Endothelial cell of umbilical vein (primary cell): ENCODE results near the gene ZNF138. TPM values are rescaled to one million over a fixed set of nuclear protein-coding genes. Genes with fewer than 3 reads are reported as not detected.

Experiments used
- BruUV-seq: library from RNA; stranded (reverse); fragments of 400-500 nt; replicated peaks from 2 replicates; lab custom pipeline; 2021; lab: Mats Ljungman, UMichigan
- CTCF ChIA-PET: fragments of 300-600, 350-600 bp; sonication (Branson Sonifier 250); formaldehyde crosslinking; loops from one replicate; lab custom pipeline; 2021; ENCODE audit warnings: antibody characterized with exemption, inconsistent platforms; lab: Charles Lee
- POLR2A ChIA-PET: fragments of 300-600, 350-600 bp; sonication (Branson Sonifier 250); formaldehyde crosslinking; loops from one replicate; lab custom pipeline; 2021; ENCODE audit warnings: antibody characterized with exemption, inconsistent platforms; lab: Charles Lee
- DNase-seq: peaks from one replicate; pipeline ENCODE4 v3.0.0-alpha.2; 2011; ENCODE audit warnings: low read depth, low spot score
- FAIRE-seq: peaks from 2 replicates; lab custom pipeline; 2011; peaks lifted over from hg19 to GRCh38; lab: Jason Lieb, UNC
- H2AFZ ChIP-seq: 2 replicates; pipeline ENCODE4 v1.6.0; 2012; ENCODE audit warnings: low read depth, low read length, control low read depth, inconsistent platforms
- H3K27ac ChIP-seq: 2 replicates; pipeline ENCODE4 v1.5.1; 2011; ENCODE audit warnings: low read depth, mild to moderate bottlenecking, control low read depth, low read length, moderate library complexity; ENCODE audit not compliant: insufficient read depth
- H3K27me3 ChIP-seq, 2 experiments: 2 replicates each; pipeline versions ENCODE4 v1.6.0 to v1.6.1; 2011; ENCODE audit warnings: low read length in 2 of 2, mixed read lengths in 1 of 2; ENCODE audit not compliant: control insufficient read depth in 2 of 2, insufficient read depth in 2 of 2
- H3K36me3 ChIP-seq, 2 experiments: 2 replicates in 1 of 2; 3 replicates in 1 of 2; pipeline ENCODE4 v1.5.1; 2011; ENCODE audit warnings: low read length in 2 of 2, mild to moderate bottlenecking in 1 of 2, moderate library complexity in 1 of 2; ENCODE audit not compliant: control insufficient read depth in 2 of 2, insufficient read depth in 2 of 2; ENCODE audit errors: extremely low read depth in 1 of 2
- H3K4me1 ChIP-seq: 3 replicates; pipeline ENCODE4 v1.5.1; 2011; ENCODE audit warnings: mild to moderate bottlenecking, low read length; ENCODE audit not compliant: control insufficient read depth, insufficient read depth; ENCODE audit errors: extremely low read depth
- H3K4me2 ChIP-seq: 2 replicates; pipeline ENCODE4 v1.6.1; 2011; ENCODE audit warnings: low read length, control low read depth, mixed read lengths; ENCODE audit not compliant: insufficient read depth
- H3K4me3 ChIP-seq, 3 experiments: fragments of 200-600 bp in 1 of 3; sonication (generic), shearing (Covaris generic) in 1 of 3; replicated peaks in 1 of 3; 2 replicates each; pipeline ENCODE4 v1.5.1; 2011 to 2016; ENCODE audit warnings: control low read depth in 3 of 3, low read length in 3 of 3, mild to moderate bottlenecking in 2 of 3, inconsistent platforms in 1 of 3, low read depth in 1 of 3, moderate library complexity in 1 of 3; ENCODE audit not compliant: insufficient read depth in 1 of 3
- H3K79me2 ChIP-seq: 2 replicates; pipeline ENCODE4 v1.6.0; 2012; ENCODE audit warnings: low read length, inconsistent platforms; ENCODE audit not compliant: control insufficient read depth, insufficient read depth
- H3K9ac ChIP-seq: replicated peaks from 2 replicates; pipeline ENCODE3; 2011; ENCODE audit warnings: low read length, control low read depth; ENCODE audit not compliant: insufficient read depth; ENCODE audit errors: extremely low read depth
- H3K9me1 ChIP-seq: replicated peaks from 3 replicates; pipeline ENCODE4 v1.6.0; 2011; ENCODE audit warnings: mild to moderate bottlenecking, low read length; ENCODE audit not compliant: control insufficient read depth, insufficient read depth; ENCODE audit errors: extremely low read depth
- H3K9me3 ChIP-seq: replicated peaks from 2 replicates; pipeline ENCODE4 v1.5.1; 2012; ENCODE audit warnings: low read length, inconsistent platforms; ENCODE audit not compliant: control insufficient read depth, insufficient read depth
- H4K20me1 ChIP-seq: replicated peaks from 2 replicates; pipeline ENCODE3; 2011; ENCODE audit warnings: mild to moderate bottlenecking, low read length; ENCODE audit not compliant: control insufficient read depth, insufficient read depth; ENCODE audit errors: extremely low read depth
- CTCF ChIP-seq, 2 donors: IDR thresholded peaks; 1 replicate in 1 of 2; 2 replicates in 1 of 2; pipeline ENCODE4 v1.5.1; 2011; ENCODE audit warnings: low read length in 2 of 2, mild to moderate bottlenecking in 2 of 2, moderate library complexity in 2 of 2, control low read depth in 1 of 2, inconsistent platforms in 1 of 2, low read depth in 1 of 2; ENCODE audit not compliant: insufficient read depth in 1 of 2; ENCODE audit errors: extremely low read depth in 1 of 2
- EZH2 ChIP-seq: IDR thresholded peaks from 2 replicates; pipeline ENCODE4 v1.6.1; 2012; ENCODE audit warnings: borderline replicate concordance, low read depth, mild to moderate bottlenecking, moderate library complexity, low read length, inconsistent platforms; ENCODE audit not compliant: severe bottlenecking
- FOS ChIP-seq: IDR thresholded peaks from 2 replicates; pipeline ENCODE4 v1.6.1; 2011; ENCODE audit warnings: mild to moderate bottlenecking, low read length, moderate library complexity, borderline replicate concordance; ENCODE audit not compliant: insufficient read depth
- GATA2 ChIP-seq: IDR thresholded peaks from 2 replicates; pipeline ENCODE4 v1.7.0; 2011; ENCODE audit warnings: low read depth, mild to moderate bottlenecking, moderate library complexity, mixed read lengths, low read length; ENCODE audit not compliant: insufficient read length, insufficient read depth
- JUN ChIP-seq: IDR thresholded peaks from 2 replicates; pipeline ENCODE4 v1.6.1; 2011; ENCODE audit warnings: borderline replicate concordance, low read depth; ENCODE audit not compliant: insufficient read length, insufficient read depth
- MAX ChIP-seq: IDR thresholded peaks from 2 replicates; pipeline ENCODE4 v1.6.1; 2011; ENCODE audit not compliant: insufficient read depth, insufficient read length
- MYC ChIP-seq: IDR thresholded peaks from one replicate; pipeline ENCODE4 v1.6.1; 2011; ENCODE audit warnings: mild to moderate bottlenecking, low read depth, low read length
- POLR2A ChIP-seq: IDR thresholded peaks from 2 replicates; pipeline ENCODE4 v1.6.1; 2012; ENCODE audit warnings: low read depth, mild to moderate bottlenecking, control low read depth, low read length
- POLR2AphosphoS5 ChIP-seq: IDR thresholded peaks from 2 replicates; pipeline ENCODE4 v1.6.1; 2012; ENCODE audit warnings: low read depth, mild to moderate bottlenecking, control low read depth, low read length, moderate library complexity; ENCODE audit not compliant: insufficient read depth
- dilution Hi-C: fragments of 300-500 bp; cut with MboI; formaldehyde crosslinking; loops from one replicate; pipeline ENCODE4 v1.15.0; 2019; ENCODE audit warnings: low sequenced_read_pairs; ENCODE audit not compliant: extremely low pct_ligation_motif_present
- intact Hi-C: fragments of 100-400 bp; cut with micrococcal nuclease; formaldehyde crosslinking; loops from one replicate; pipeline ENCODE4 v1.10.0; 2022
- polyA plus RNA-seq, 4 experiments: library from polyadenylated mRNA; depleted of rRNA in 3 of 4; stranded (reverse) in 3 of 4; unstranded in 1 of 4; fragments of >200 nt; gene quantifications; 2 replicates each; pipeline versions ENCODE4 v1.2.1 to v1.2.3, GENCODE V29; 2011 to 2012; ENCODE audit warnings: missing spikeins in 1 of 4
- total RNA-seq: library from RNA; stranded (reverse); gene quantifications from 2 replicates; pipeline ENCODE4 v1.2.3, GENCODE V29; 2021

ZNF138 gene
- total and polyA plus RNA-seq, 2 donors (not counting 3 experiments of a cell fraction or from before 2014, with no cell fraction given), result 2.0 to 3.3 TPM

- intact Hi-C loops (no loop called here), dilution Hi-C loops (no loop called here)
- H3K9ac ChIP-seq, result no peak overlapping the region
- H3K79me2 ChIP-seq, result no peaks in the 10 kb centered on the region
- H3K9me1 ChIP-seq, result no peaks in the 10 kb centered on the region
- H3K36me3 ChIP-seq, result no peaks in the 10 kb centered on the region
- H3K27me3 ChIP-seq, result no peaks in the 10 kb centered on the region
- no peaks in the 10 kb centered on the region for H4K20me1 ChIP-seq
- H3K4me1 ChIP-seq, result no peaks in the 10 kb centered on the region
- TF ChIP-seq FOS (no peak), CTCF (IDR thresholded peaks at IDR 0.05; ENCODE audit: extremely low read depth in 1 of 2, insufficient read depth in 1 of 2, low read depth in 1 of 2, low read length in 2 of 2) (no peak), POLR2A (no peak), JUN (no peak), POLR2AphosphoS5 (no peak), MYC (no peak), MAX (no peak), EZH2 (no peak), GATA2 (no peak)
- no peak overlapping the region for H3K27ac ChIP-seq
- no peak overlapping the region for H2AFZ ChIP-seq
- DNase-seq (no peak), FAIRE-seq (no peak)
- no peak overlapping the region for H3K4me3 ChIP-seq
- CTCF ChIA-PET, result no interaction called here
- no peak overlapping the region for H3K4me2 ChIP-seq
- no peaks in the 10 kb centered on the region for H3K9me3 ChIP-seq
- POLR2A ChIA-PET, result no interaction called here
- no TSS peak for BruUV-seq
Observed at GRCh38 chr7:64872351-64873154, 78.3 kb downstream of the ZNF138 start.
